Activated naive CD4-positive, alpha-beta T cell treated with anti-CD3 and anti-CD28 coated beads, Interleukin-2, amount 50 U/mL, for 16 hours (primary cell): ENCODE measurements around the gene NPRL2.

Experiments
- DNase-seq: peaks from one replicate; pipeline ENCODE4 v3.0.0-alpha.2; 2020

NPRL2 gene

GRCh38 chr3:50347187-50347813 lies 3.3 kb downstream of the NPRL2 start:
- peak; percentile 78 for DNase-seq

- DNase-seq: peak; percentile 74
Observed at GRCh38 chr3:50345586-50346234, 4.9 kb downstream of the NPRL2 start, which contains the start of gene ZMYND10. TSS of gene ZMYND10 (minus strand) at chr3:50345732. CDS start at chr3:50345579, 153 bp downstream.

- no peak for DNase-seq
Observed at GRCh38 chr3:50345008-50345407, 5.6 kb downstream of the NPRL2 start.

GRCh38 chr3:50342813-50343633 lies 7.6 kb downstream of the NPRL2 start:
- DNase-seq: no peak

- DNase-seq: no peak
Observed at GRCh38 chr3:50341996-50342650, 8.5 kb downstream of the NPRL2 start.

GRCh38 chr3:50341537-50341936 lies 9.0 kb downstream of the NPRL2 start:
- no peak for DNase-seq

GRCh38 chr3:50340448-50341329 lies 9.9 kb downstream of the NPRL2 start, which contains the start of gene RASSF1:
TSS of gene RASSF1 (minus strand) at chr3:50340836. CDS start at chr3:50340805, 31 bp downstream.
- DNase-seq: peak; percentile 65

- DNase-seq: no peak
Observed at GRCh38 chr3:50340147-50340447, 10.5 kb downstream of the NPRL2 start.

- no peak for DNase-seq
Observed at GRCh38 chr3:50339485-50340146, 11.0 kb downstream of the NPRL2 start.

GRCh38 chr3:50338965-50339364 lies 11.6 kb downstream of the NPRL2 start:
- no peak for DNase-seq

GRCh38 chr3:50337175-50337861 lies 13.3 kb downstream of the NPRL2 start:
- peak; percentile 96 for DNase-seq

- DNase-seq: no peak
Observed at GRCh38 chr3:50336452-50337174, 14.0 kb downstream of the NPRL2 start.

GRCh38 chr3:50334339-50335075 lies 16.1 kb downstream of the NPRL2 start:
- DNase-seq: no peak

GRCh38 chr3:50333744-50334328 lies 16.7 kb downstream of the NPRL2 start:
- DNase-seq: no peak

GRCh38 chr3:50331364-50331907 lies 19.1 kb downstream of the NPRL2 start:
- DNase-seq: no peak

- DNase-seq: no peak
Observed at GRCh38 chr3:50330330-50330729, 20.2 kb downstream of the NPRL2 start.

- peak; percentile 95 for DNase-seq
Observed at GRCh38 chr3:50327943-50328691, 22.5 kb downstream of the NPRL2 start, which contains the start of gene TUSC2. TSS of gene TUSC2 (minus strand) at chr3:50328223. CDS start at chr3:50328099, 124 bp downstream.

- DNase-seq: no peak
Observed at GRCh38 chr3:50327129-50327528, 23.4 kb downstream of the NPRL2 start.
